GM21576 (cell line): ENCODE data around the gene BCL2.
A peak's percentile ranks its signal among the peaks of the same experiment; 100 is the strongest.

Experiments used
- ATAC-seq: cut with Tn5 transposase; IDR thresholded peaks from one replicate; pipeline ENCODE4 v1.9.1; 2021; ENCODE audit warnings: mild to moderate bottlenecking, moderate library complexity; ENCODE audit not compliant: unreplicated experiment

The BCL2 gene

DNA sequence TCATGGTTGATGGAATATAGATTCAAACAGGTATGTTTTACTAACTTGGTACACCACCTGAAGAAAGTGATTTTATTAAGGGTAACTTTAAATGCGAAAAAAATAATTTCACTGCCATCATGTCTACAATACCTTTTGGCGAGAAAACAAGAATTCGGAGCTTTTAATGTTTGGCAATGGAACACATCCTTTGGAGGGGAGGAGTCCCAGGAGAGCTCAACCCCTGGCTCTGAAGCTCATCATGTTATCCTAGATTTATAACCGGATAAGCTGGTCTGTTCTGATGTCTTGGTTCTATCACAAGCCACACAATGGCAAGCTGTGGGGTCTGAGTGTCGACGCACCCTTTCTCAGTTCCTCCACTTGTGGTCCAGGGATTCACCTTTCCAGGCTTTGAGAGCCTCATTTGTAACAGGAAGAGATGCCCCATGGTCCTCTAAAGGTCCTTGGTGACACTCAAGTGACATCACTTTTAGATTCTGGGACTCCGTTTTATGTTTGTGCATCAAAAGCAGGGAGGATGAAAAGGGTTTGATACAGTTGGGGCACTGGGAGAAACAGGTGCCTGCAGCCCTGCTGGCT lies 172.7 kb downstream of the BCL2 start:
- ATAC-seq, result no peak

DNA sequence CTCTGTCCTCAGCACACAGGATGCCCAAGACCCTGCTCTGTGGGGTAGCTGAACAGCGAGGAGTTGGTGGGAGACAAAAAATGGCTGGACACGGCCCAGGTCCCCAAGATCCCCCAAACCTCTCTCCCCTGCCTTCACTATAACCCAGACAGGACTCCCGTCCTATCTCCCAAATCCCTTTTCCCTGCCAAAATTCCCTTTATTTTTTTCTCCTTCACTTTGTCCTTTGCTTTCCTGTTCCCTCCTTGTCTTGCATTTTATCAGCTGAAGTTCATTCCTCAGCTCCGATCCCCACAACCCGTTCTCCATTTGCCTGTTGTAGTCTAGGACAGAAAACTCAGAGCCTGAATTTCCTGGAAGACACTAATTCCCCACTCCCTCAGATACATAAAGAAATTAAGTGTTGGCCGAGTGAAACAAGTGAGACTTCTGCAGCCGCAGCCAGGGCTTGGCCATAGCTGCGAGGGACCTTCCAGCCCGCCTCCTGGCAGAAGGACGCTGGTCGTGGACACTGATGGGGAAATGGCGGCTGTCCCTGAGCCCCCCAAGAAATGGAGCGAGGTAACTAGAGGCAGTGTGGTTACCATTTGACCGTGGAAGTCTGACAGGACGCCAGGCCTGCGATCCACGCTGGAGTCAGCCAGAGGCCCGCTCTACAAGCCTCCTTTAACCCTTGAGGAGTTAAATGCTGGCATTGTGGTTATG lies 173.6 kb downstream of the BCL2 start:
- no peak for ATAC-seq

DNA sequence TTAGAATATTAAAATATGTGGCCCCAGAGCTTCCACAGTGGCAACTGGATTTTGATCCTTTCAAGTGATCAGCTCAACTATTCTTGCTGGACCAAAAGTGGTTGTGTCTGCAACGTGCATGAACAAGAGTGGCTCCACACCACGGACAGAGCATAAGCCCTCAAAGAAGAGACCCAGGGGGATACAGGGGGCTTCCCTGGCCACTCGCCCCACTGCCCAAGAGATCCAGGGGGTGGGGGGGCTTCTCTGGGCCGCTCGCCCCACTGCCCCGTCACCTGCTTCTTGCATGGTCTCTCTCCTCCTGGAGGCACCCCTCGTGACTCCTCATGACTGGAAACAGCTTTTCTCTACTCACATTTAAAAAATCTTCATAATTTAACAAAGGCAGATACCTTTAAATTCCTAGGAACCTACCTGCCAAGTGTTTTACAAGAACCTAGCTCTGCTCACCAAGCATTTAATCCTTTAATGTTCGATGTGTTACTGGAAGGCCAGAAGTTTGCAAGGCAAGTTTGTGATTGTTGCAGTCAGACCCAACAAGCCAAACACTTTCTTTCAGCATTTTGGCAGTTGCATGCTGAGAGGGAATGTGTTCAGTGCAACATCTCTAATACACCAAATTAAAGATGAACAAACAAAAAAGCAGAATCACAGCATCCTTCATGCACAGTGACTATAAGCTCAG lies 174.3 kb downstream of the BCL2 start:
- ATAC-seq, result no peak

- ATAC-seq, result no peak
Measured at GRCh38 chr18:63144748-63145147, 174.8 kb downstream of the BCL2 start.

GRCh38 chr18:63143330-63143771 lies 176.2 kb downstream of the BCL2 start:
- no peak for ATAC-seq

GRCh38 chr18:63142594-63143225 lies 176.9 kb downstream of the BCL2 start:
- no peak for ATAC-seq

DNA sequence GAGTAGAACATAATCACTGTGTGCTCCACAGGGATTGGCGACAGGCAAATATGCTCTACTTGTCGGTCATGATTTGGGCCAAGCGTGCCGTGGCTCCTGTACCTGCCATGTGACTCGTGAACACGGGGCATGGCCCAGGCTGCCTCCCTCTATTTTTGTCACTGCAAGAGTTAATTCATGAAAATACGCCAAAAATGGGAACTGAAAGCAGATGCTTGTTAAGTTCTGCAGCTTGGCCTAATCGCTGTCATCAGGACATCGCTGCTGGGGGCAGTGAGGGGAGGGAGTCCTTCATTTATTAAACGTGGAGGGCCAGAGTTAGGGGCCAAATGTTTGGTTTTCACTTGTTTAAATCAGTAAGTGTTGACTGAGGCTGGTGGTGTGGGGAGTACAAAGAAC lies 177.8 kb downstream of the BCL2 start:
- ATAC-seq, result peak; percentile 48

DNA sequence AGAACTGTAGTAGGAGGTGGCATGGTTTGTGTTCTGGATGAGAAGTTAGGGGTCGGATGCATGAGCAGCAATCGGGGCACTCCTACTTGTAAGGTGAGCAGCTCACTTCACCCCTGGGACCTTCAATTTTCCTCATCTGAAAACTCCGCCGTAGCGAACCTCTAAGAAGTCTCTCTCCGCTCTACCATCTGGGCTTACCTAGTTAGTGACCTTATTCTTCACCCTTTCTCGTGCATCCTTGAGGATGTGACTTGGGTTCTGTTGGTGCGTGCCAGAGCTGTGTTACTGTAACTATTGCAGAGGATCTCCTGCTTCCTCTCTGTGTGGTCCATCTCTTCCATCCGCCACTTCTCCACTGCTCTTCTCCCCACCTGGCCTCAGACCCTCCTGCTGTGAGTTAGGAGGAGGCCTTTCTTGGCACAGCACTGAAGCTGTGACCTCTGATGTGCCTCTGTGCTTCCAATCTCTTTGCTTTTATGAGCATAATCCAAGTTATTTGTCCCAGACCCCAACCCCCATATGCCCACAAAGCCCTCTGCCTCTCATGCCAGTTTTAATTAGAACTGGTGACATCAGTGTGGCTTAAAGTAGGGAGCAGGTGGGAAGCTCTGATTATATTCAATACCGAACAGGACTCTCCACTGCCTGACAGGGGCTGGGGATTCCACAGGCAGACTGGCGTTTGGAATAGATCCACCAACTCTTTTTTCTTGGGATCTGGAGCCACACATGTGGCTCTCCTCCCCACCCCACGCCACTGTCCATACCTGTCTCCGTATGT lies 178.4 kb downstream of the BCL2 start:
- no peak for ATAC-seq

DNA sequence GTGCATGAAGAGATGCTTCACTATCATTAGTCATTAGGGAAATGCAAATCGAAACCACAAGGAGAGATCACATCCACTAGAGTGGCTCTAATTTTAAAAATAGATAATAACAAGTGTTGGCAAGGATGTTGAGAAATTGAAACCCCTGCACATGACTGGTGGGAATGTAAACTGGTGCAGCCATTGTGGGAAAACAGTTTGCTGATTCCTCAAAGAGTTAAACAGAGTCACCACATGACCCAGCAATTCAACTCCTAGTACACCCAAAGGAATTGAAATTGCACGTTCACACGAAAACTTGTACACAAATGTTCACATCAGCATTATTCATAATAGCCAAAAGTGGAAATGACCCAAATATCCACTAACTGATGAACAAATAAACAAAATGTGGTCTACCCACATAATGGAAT lies 179.5 kb downstream of the BCL2 start:
- ATAC-seq, result no peak

DNA sequence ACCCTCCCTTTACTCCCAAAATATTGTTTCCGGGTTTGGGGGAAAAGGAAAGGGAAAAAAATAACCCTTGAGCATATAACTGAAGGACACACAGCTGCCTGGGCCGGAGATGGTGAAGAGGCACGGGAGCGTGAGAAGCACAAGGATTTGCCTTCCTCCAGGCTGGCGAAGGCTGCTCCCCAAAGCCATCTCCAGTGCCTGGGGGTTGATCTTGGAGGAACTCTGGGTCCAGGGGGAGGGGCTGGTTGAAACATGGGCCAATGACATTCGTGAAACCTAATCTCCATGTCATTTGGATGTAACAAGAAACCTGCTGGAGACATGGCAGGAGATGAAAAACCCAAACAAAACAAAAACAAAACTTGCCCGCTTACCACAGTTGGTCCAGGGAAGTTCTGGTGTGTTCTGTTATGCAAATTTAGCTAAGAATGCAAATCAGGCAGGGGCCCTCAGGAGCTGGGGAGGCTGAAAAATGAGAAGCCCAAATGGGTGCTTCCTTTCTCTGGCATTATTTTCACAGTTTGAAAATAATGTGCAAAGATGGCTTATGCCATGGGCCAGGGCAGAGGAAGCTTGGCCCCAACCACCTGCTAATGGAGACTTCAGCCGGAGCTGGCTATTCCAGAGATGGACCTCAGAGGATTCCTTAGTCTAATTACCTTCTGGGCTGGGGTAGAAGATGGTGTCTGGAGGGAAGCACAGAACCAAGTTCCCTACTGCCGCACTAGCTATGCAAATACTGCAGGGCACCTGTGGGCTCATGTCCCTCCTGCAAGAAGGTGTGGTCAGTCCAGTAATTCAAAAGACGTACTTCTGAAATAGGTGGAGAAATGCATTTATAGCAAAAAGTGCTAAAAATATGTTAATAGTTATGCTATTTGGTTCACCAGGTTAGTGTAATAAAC lies 180.9 kb downstream of the BCL2 start:
- peak; percentile 48 for ATAC-seq

DNA sequence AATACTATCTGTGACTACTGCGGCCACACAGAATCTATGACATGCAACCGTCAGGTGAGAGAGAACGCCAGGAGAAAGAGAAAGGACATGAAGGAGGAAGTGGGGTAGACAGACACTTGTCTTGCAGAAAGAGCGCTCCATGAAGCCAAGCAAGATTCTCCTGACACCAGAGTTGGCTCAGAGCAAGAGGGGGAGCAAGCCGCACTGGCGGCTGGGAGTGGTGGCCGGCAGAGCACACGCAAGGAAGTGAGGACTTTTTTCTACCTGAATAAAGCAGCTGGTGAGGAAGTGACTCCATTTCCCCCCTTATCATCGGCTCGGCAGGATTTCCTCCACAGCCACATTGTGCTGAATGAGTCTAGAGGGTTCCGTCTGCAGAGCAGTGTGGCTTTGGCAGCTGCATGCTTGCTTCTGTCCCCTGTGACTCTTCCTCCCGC lies 181.6 kb downstream of the BCL2 start:
- no peak for ATAC-seq

DNA sequence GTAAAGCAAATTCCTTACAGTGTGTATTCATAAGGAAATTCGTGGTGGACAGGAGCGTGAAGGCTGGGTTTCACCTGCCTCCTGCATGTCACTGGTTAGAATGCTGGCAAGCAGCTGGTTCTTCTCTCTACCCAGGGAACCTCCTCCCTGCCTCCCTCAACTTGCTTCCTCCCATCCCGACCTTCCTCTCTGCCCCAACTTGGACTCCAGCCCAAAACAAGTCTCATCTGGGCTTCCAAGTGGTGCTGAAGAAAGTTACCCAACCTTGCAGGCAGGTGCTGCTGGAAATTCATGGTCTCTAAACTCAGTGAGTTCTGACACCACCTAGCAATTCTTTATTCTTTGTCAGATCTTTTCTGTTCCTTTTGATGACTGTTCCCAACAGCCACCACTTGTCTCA lies 184.5 kb downstream of the BCL2 start:
- ATAC-seq, result no peak

GRCh38 chr18:63132819-63133200 lies 186.8 kb downstream of the BCL2 start:
- no peak for ATAC-seq

DNA sequence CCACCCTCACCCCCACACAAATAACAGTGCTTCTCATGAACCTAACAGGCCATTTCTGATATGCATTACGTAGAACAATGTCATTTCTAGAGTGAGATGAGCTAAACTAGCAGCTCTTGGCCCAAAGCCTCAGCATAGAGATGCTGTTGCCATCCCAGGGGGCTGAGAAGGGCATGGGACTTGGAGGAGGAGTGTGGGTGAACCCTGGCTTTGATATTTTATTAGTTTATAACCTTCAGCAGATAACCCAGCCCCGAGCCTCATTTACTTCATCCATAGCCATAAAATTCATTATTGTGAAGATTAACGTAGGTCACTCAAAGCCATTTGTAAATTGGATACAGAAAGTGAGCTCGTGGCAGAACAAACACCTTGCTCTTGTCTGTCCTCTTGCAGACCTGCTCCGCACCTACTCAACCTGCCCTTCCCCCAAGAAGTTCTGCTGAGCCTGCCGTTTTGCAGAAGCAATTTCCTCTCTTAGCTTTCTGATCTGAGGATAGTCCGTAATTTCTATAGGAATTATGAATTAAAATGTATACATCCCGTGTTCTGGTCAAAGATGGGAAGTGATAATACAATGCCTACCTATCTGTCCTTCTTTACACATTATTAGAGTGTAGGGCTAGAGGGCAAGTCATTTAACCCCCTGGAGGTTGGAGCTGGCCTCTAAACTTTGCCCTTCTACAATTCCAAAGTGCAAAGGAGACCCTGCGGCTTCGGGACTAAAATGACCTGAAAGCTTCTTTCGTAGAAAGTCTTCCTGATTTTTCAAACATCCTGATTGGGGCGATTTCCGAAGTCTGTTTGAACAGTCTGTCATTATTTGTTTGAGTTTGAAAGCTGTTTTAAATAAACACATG lies 187.4 kb downstream of the BCL2 start:
- no peak for ATAC-seq

GRCh38 chr18:63131106-63131958 lies 188.2 kb downstream of the BCL2 start:
- ATAC-seq, result no peak

- no peak for ATAC-seq
Measured at GRCh38 chr18:63130176-63130575, 189.4 kb downstream of the BCL2 start.

DNA sequence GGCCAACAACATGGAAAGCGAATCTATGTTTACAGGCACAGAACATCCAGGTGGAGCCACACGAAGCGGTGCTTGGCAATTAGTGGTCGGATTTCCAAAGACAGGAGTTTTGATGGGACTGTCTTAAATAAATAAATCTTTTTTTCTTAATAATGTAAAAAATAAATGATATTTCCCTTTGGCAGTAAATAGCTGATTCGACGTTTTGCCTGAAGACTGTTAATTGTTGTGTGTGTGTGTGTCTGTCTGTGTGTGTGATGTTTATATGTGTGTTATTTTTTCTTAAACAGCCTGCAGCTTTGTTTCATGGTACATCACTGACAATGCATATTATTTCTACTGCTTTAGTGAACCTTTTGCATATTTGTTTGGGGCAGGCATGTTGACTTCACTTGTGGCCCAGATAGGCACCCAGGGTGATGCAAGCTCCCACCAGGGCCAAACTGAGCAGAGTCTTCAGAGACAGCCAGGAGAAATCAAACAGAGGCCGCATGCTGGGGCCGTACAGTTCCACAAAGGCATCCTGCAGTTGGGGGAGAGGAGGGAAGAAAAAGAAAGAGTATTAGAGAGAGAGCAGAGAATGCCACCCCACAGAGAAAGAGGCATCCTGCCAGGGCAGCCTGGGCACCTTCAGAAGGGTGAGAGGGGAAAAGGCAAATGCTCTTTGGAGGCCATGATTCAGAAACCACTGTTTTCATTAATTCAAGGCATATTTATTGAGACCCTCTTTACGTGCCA lies 191.2 kb downstream of the BCL2 start:
- ATAC-seq, result no peak
